Omental fat pad (tissue), 4 donors: ENCODE measurements around the gene TGFBRAP1. TPM values are rescaled to one million over a fixed set of nuclear protein-coding genes. Genes with fewer than 3 reads are reported as not detected.
"Not testable (repeated sequence)": the region's sequence is repeated elsewhere in the genome, so short reads cannot be mapped to it uniquely, and the experiment has no call there.

Experiments used
- ATAC-seq: fragments of 150-250 bp; one replicate; pipeline ENCODE4 v1.9.1; 2016; ENCODE audit warnings: mild to moderate bottlenecking, moderate library complexity; ENCODE audit not compliant: low FRiP score
- DNase-seq: peaks from one replicate; pipeline ENCODE4 v3.0.0-alpha.2; 2019; ENCODE audit warnings: low spot score
- total RNA-seq, 4 donors: library from RNA; depleted of rRNA; stranded (reverse); fragments of >200 nt; gene quantifications; one replicate each; pipeline ENCODE4 v1.1.0, GENCODE V29; 2016
- TF ChIP-seq, protein P1 (sequence below), 3 donors: fragments of 450-650 bp; IDR thresholded peaks; one replicate each; pipeline ENCODE4 v1.5.1; 2016 to 2017; ENCODE audit warnings: antibody characterized with exemption in 3 of 3, mild to moderate bottlenecking in 3 of 3, moderate library complexity in 2 of 3

The TGFBRAP1 gene
- total RNA-seq, 4 donors from 2014 or later: 20.6 to 29.2 (median 25.7) TPM

DNA sequence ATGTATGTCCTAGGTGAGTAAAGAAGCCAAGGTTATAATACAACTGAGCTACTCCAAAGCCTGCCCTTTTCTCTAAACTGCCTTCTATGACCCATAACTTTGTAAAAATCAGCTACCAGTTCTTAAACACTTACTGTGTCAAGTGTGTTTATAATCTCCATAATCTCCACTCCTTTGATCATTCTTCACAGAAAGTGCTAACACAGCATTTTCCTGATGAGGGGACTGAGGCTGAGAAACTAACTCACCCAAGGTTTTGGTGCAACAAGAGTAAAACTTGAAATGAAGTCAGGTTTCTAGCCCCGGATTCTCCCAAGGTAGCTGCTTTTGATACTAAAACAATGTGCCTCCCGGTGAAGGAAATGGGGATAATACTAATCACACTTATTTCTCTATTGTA lies 5.9 kb upstream of the TGFBRAP1 start:
- DNase-seq (no peak), ATAC-seq (no peak)
- TF ChIP-seq, protein P1, sequence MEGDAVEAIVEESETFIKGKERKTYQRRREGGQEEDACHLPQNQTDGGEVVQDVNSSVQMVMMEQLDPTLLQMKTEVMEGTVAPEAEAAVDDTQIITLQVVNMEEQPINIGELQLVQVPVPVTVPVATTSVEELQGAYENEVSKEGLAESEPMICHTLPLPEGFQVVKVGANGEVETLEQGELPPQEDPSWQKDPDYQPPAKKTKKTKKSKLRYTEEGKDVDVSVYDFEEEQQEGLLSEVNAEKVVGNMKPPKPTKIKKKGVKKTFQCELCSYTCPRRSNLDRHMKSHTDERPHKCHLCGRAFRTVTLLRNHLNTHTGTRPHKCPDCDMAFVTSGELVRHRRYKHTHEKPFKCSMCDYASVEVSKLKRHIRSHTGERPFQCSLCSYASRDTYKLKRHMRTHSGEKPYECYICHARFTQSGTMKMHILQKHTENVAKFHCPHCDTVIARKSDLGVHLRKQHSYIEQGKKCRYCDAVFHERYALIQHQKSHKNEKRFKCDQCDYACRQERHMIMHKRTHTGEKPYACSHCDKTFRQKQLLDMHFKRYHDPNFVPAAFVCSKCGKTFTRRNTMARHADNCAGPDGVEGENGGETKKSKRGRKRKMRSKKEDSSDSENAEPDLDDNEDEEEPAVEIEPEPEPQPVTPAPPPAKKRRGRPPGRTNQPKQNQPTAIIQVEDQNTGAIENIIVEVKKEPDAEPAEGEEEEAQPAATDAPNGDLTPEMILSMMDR (IDR thresholded peaks at IDR 0.05): no peak

DNA sequence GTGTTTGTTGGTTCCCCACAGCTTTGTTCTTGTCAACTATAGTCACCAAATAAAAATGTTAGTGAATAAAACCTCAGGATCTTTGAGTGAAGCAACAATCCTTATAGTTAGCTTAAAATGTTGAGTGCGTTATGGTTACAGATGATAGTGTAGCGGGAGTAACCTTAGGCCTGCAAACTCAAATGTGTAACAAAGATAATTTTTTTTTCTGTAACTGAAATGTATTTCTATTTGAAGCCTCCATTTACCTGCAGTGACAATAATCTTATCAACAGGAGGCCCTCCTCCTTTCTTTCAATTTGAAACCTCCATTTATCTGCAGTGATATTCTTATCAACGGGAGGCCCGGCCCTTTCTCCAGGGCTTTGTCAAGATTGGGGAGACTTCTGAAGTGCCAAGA lies 4.7 kb upstream of the TGFBRAP1 start:
- ATAC-seq (no peak), DNase-seq (no peak)
- TF ChIP-seq, protein P1 (IDR thresholded peaks at IDR 0.05): no peak

DNA sequence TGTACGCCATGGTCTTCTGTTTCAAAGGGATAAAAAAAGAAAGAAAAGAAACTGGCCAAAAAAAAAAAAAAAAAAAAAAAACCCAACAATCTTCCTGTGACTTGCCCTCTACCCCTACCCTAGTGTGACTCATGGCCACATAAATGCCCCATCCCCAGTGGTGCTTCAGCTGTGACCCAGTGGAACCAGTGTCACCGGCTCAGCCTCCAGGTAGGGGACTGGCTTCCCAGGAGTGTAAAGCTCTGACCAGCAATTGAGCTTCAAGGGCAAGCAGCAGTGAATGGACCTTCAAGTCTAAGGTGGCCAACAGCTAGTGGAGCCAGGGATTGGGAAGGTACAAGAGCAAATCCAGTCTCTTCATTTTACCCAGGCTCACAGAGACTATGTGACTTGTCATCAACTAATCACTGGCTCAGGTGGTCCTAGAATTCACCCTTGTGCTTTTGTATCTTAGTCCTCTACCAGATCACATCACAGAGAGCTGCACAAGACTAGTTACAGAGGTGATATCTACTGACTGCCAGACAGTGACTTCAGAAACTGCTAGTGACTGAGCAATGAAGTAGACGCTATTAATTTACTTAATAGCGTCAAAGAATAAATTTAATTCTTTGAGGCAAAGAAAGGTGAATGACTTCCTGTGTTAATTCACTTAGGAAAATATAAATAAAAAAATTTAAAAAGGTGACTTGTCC lies 1.3 kb upstream of the TGFBRAP1 start:
- no peak for ATAC-seq
- TF ChIP-seq, protein P1 (IDR thresholded peaks at IDR 0.05): no peak
- no peak for DNase-seq

DNA sequence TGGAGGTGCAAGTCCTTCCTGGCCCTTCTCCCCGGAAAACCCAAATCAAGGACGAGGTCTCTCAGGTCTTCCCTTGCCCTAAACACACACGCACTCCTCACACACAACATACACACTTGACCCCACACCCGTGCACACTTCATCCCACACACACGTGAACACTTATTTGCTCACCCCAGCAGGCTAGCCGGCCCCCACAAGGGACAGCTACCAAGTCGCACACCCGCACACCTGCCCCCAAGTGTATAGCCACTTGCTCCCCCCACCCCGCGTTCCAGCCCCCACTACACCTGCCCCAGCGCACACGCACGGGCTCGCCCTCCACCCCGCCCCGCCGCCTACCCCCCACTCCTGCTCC lies 359 bp downstream of the TGFBRAP1 start:
- peak; percentile 20 for ATAC-seq
- no peak for DNase-seq
- TF ChIP-seq, protein P1 (IDR thresholded peaks at IDR 0.05): no peak

DNA sequence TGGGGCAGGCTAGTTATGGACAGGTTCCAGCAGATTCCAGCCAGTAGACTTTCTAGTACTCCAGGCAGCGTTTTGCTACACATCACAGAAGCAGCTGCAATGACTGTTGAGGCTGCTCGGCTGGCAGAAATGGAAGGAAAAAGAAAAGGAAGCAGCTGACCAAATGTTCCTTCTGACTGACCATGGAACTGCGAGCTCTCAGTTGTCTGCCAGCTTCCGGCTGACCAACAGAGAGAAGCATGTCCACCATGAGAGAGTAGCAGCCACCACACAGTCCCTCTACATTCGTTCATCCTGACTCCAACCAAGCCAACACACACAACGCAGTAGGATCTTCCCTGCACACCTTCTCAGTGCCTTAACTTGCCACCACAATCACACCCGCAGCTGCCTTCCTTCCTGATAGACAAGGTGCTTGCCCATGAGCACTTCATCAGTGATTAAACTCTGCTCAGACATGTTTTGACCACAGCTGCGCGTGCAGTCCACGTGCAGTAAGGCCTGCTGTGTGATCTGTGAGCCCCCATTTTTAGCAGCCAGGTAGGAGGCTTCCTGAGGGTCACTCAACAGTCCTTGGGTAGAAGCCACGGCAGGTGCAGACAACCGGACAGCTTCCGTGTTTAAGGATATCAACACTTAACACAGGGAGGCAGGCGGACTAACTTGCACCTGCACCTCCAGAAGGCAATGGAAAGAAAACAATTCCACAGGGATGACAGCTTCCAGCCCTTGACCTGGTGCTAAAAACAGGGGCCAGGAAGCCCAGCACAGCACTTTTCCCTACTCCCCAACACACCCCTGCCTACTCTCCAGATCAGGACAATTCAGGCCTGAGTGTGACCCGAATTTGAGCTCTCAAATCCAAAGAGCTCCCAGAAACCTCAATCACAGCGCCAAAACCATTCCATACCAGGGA lies 996 bp downstream of the TGFBRAP1 start:
- DNase-seq (no peak), ATAC-seq (peak; percentile 12)
- TF ChIP-seq, protein P1 (IDR thresholded peaks at IDR 0.05): no peak

DNA sequence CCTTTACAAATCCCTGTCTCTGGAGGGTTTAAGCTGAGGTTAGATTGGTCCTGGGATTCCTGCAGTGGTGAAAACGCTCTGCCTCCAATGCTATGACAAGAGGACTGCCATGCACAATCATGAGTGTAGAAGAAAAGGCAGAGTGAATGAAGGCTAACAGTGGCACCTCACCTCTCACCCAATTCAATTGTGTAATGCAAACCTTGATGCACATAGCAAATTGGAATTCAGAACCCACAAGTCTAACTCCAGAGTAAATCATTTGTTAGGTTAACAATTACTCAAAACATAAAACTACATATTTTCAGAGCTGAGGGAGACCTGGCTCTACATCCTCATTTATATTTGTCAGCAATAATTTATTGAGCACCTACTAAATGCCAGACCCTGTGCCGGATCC lies 1.8 kb downstream of the TGFBRAP1 start:
- ATAC-seq (no peak), DNase-seq (no peak)
- TF ChIP-seq, protein P1 (IDR thresholded peaks at IDR 0.05): no peak

DNA sequence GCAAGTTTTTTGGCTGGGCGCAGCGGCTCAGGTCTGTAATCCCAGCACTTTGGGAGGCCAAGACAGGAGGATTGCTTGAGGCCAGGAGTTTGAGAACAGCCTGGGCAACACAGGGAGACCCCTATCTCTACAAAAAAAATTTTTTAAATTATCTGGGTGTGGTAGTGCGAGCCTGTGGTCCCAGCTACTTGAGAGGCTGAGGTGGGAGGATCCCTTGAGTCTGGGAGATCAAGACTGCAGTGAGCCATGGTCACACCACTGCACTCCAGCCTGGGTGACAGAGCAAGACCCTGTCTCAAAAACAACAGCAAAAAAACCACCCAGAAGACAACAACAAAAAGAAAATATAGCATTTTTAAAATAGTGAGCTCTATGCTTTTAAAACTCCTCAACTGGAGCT lies 2.3 kb downstream of the TGFBRAP1 start:
- not testable (repeated sequence) for ATAC-seq, DNase-seq
